Gastroesophageal sphincter (tissue), 4 donors: ENCODE data around the gene H1-8. TPM values are rescaled to one million over a fixed set of nuclear protein-coding genes. Genes with fewer than 3 reads are reported as not detected.

Source experiments
- ATAC-seq: fragments of 150-250 bp; one replicate; pipeline ENCODE4 v1.9.1; 2016; ENCODE audit warnings: mild to moderate bottlenecking, moderate library complexity
- H3K27ac ChIP-seq, 4 donors: fragments of 200-600 bp; sonication (generic) in 3 of 4; 1 replicate in 3 of 4; 2 replicates in 1 of 4; pipeline ENCODE4 v1.5.1; 2016 to 2019
- H3K27me3 ChIP-seq: fragments of 200-600 bp; sonication (generic); one replicate; pipeline ENCODE4 v1.5.1; 2019
- H3K36me3 ChIP-seq, 2 donors: fragments of 200-600 bp; sonication (generic); one replicate each; pipeline ENCODE4 v1.5.1; 2019; ENCODE audit warnings: control low read depth in 1 of 2
- H3K4me1 ChIP-seq, 3 donors: fragments of 200-600 bp; sonication (generic); 1 replicate in 2 of 3; 2 replicates in 1 of 3; pipeline ENCODE4 v1.5.1; 2016 to 2019; ENCODE audit warnings: control low read depth in 2 of 3
- H3K4me3 ChIP-seq, 2 donors: fragments of 200-600 bp; sonication (generic); one replicate each; pipeline ENCODE4 v1.5.1; 2019; ENCODE audit warnings: mild to moderate bottlenecking in 1 of 2, moderate library complexity in 1 of 2
- H3K9me3 ChIP-seq, 3 donors: fragments of 200-600 bp; sonication (generic); one replicate each; pipeline ENCODE4 v1.5.1; 2017 to 2019; ENCODE audit warnings: control low read depth in 2 of 3
- CTCF ChIP-seq, 4 experiments: fragments of 200-600 bp in 2 of 4; fragments of 450-650 bp in 2 of 4; sonication (generic) in 1 of 4; IDR thresholded peaks; one replicate each; pipeline ENCODE4 v1.5.1; 2017 to 2019; ENCODE audit warnings: antibody characterized with exemption in 4 of 4, mild to moderate bottlenecking in 2 of 4, moderate library complexity in 2 of 4
- EP300 ChIP-seq: sonication (generic); formaldehyde crosslinking; IDR thresholded peaks from one replicate; pipeline ENCODE4 v1.6.1; 2017; ENCODE audit warnings: antibody characterized with exemption, mild to moderate bottlenecking
- POLR2A ChIP-seq, 2 donors: fragments of 450-650 bp; IDR thresholded peaks; one replicate each; pipeline ENCODE4 v1.6.1; 2017; ENCODE audit warnings: antibody characterized with exemption in 2 of 2, mild to moderate bottlenecking in 2 of 2, moderate library complexity in 1 of 2
- POLR2AphosphoS5 ChIP-seq: sonication (generic); formaldehyde crosslinking; IDR thresholded peaks from one replicate; pipeline ENCODE4 v1.6.1; 2017; ENCODE audit warnings: antibody characterized with exemption
- WGBS, 2 donors: methylation state at CpG; one replicate each; pipeline ENCODE4 v1.1.5; 2018; ENCODE audit warnings: low coverage in 1 of 2; 5-methylcytosine and 5-hydroxymethylcytosine counted together
- small RNA-seq, 4 donors: library from RNA; depleted of rRNA; stranded (forward); fragments of <200 nt; gene quantifications; one replicate each; pipeline ENCODE3, GENCODE V24; 2016
- total RNA-seq, 4 donors: library from RNA; depleted of rRNA; stranded (reverse); fragments of >200 nt; gene quantifications; one replicate each; pipeline ENCODE4 v1.1.0, GENCODE V29; 2016

The H1-8 gene
- total RNA-seq, 4 donors from 2014 or later: not detected

- ATAC-seq: no peak
- Histone ChIP-seq H3K9me3 (no peaks in the 10 kb centered on the region), H3K27ac (peak overlapping the region in 3 of 4 donors; percentile 79 to 88 (median 84)), H3K4me1 (peaks cover 0 to 100% (median 69%) of the 10 kb centered on the region in 3 donors), H3K27me3 (peaks cover 1% of the 10 kb centered on the region), H3K36me3 (no peaks in the 10 kb centered on the region), H3K4me3 (no peak overlapping the region)
- TF ChIP-seq POLR2AphosphoS5 (no peak), POLR2A (IDR thresholded peaks at IDR 0.05) (no peak), EP300 (no peak), CTCF (IDR thresholded peaks at IDR 0.05) (no peak)
- no CpG with 5 or more reads among the region's 19 CpGs for WGBS, 2 donors
Measured at GRCh38 chr3:129599073-129599472, 56.1 kb downstream of the H1-8 start.

- Histone ChIP-seq H3K27me3 (peaks cover 6% of the 10 kb centered on the region), H3K27ac (peak overlapping the region in 3 of 4 donors; percentile 79 to 88 (median 84)), H3K9me3 (no peaks in the 10 kb centered on the region), H3K36me3 (no peaks in the 10 kb centered on the region), H3K4me1 (peaks cover 0 to 100% (median 69%) of the 10 kb centered on the region in 3 donors), H3K4me3 (no peak overlapping the region)
- TF ChIP-seq POLR2AphosphoS5 (peak; percentile 34), EP300 (no peak)
- WGBS, 2 donors: 57 to 80% methylated on average over 1 of the region's 5 CpGs
- peak; percentile 14 for ATAC-seq
Measured at GRCh38 chr3:129599607-129600006, 56.6 kb downstream of the H1-8 start.

- 63 to 74% methylated on average over 1 to 2 of the region's 2 CpGs for WGBS, 2 donors
- peaks cover 14% of the 10 kb centered on the region for H3K27me3 ChIP-seq
- no peaks in the 10 kb centered on the region for H3K36me3 ChIP-seq
- TF ChIP-seq POLR2A (IDR thresholded peaks at IDR 0.05) (no peak), CTCF (IDR thresholded peaks at IDR 0.05) (no peak), POLR2AphosphoS5 (no peak), EP300 (no peak)
- H3K27ac ChIP-seq: peak overlapping the region in 3 of 4 donors; percentile 79 to 88 (median 84)
- H3K9me3 ChIP-seq: no peaks in the 10 kb centered on the region
- H3K4me1 ChIP-seq: peaks cover 0 to 100% (median 63%) of the 10 kb centered on the region in 3 donors
- H3K4me3 ChIP-seq: no peak overlapping the region
- no peak for ATAC-seq
Measured at GRCh38 chr3:129600348-129600747, 57.4 kb downstream of the H1-8 start.

Small RNA genes within 50 kb of the gene (small RNA-seq; reads per million reads assigned to genes)
- gene RN7SL752P: 0 reads per million in 4 donors

Other genes with a start within 250 kb of the H1-8 start
- gene EFCAB12, start 114.5 kb upstream of the H1-8 start, total RNA-seq: under 1 TPM in 2 of 4 donors, not detected in 2; 0.08 to 0.47 TPM
- gene MBD4, start 103.2 kb upstream of the H1-8 start, total RNA-seq: 10 to 100 TPM; 11.4 to 38.6 (median 18.8) TPM
- gene IFT122, start 103.0 kb upstream of the H1-8 start, total RNA-seq: 10 to 100 TPM; 18.1 to 38.3 (median 26.8) TPM
- not detected for gene RHO, start 14.5 kb upstream of the H1-8 start, total RNA-seq
- gene PLXND1, start 63.5 kb downstream of the H1-8 start, total RNA-seq: 10 to 100 TPM; 45.0 to 77.9 (median 61.5) TPM